Common myeloid progenitor, CD34-positive (primary cell): ENCODE results near the gene ATP6V0E1.
"Not testable (repeated sequence)": the region's sequence is repeated elsewhere in the genome, so short reads cannot be mapped to it uniquely, and the experiment has no call there.

Experiments used
- CTCF ChIA-PET: fragments of 350-600 bp; sonication (Branson Sonifier 250); formaldehyde crosslinking; loops from one replicate; lab custom pipeline; 2021; ENCODE audit warnings: antibody characterized with exemption; lab: Charles Lee
- POLR2A ChIA-PET: fragments of 350-600 bp; sonication (Branson Sonifier 250); formaldehyde crosslinking; loops from one replicate; lab custom pipeline; 2021; ENCODE audit warnings: antibody characterized with exemption; lab: Charles Lee
- DNase-seq, 3 donors: peaks; one replicate each; pipeline versions ENCODE4 v3.0.0 to v3.0.0-alpha.2; 2013
- H3K27ac ChIP-seq, 2 experiments: 1 replicate in 1 of 2; 2 replicates in 1 of 2; pipeline ENCODE4 v1.7.0; 2013; ENCODE audit warnings: inconsistent platforms in 2 of 2, low read length in 2 of 2, mild to moderate bottlenecking in 2 of 2, low read depth in 1 of 2, moderate library complexity in 1 of 2; ENCODE audit not compliant: severe bottlenecking in 2 of 2, insufficient read depth in 1 of 2, poor library complexity in 1 of 2
- H3K27me3 ChIP-seq, 5 experiments: replicated peaks in 2 of 5; 1 replicate in 3 of 5; 2 replicates in 2 of 5; pipeline versions ENCODE4 v1.6.1 to v1.7.0; 2013; ENCODE audit warnings: low read length in 4 of 5, mild to moderate bottlenecking in 2 of 5, moderate library complexity in 2 of 5, inconsistent platforms in 1 of 5; ENCODE audit not compliant: insufficient read depth in 5 of 5, control insufficient read depth in 4 of 5
- H3K36me3 ChIP-seq, 4 experiments: 1 replicate in 2 of 4; 2 replicates in 2 of 4; pipeline versions ENCODE4 v1.6.1 to v1.7.0; 2013; ENCODE audit warnings: low read length in 3 of 4, control low read depth in 1 of 4, mild to moderate bottlenecking in 1 of 4; ENCODE audit not compliant: control insufficient read depth in 4 of 4, insufficient read depth in 4 of 4
- H3K4me1 ChIP-seq, 4 experiments: 1 replicate in 3 of 4; 2 replicates in 1 of 4; pipeline versions ENCODE4 v1.6.1 to v1.7.1; 2013; ENCODE audit warnings: low read length in 3 of 4, mild to moderate bottlenecking in 3 of 4, control low read depth in 1 of 4, inconsistent platforms in 1 of 4, moderate library complexity in 1 of 4; ENCODE audit not compliant: control insufficient read depth in 4 of 4, insufficient read depth in 4 of 4; ENCODE audit errors: control extremely low read depth in 1 of 4
- H3K4me3 ChIP-seq, 7 experiments: 1 replicate in 4 of 7; 2 replicates in 3 of 7; pipeline versions ENCODE4 v1.5.1 to v1.7.0; 2013; ENCODE audit warnings: mild to moderate bottlenecking in 7 of 7, low read length in 6 of 7, moderate library complexity in 6 of 7, inconsistent platforms in 2 of 7, low read depth in 2 of 7, control low read depth in 1 of 7; ENCODE audit not compliant: insufficient read depth in 4 of 7, control insufficient read depth in 1 of 7; ENCODE audit errors: extremely low read depth in 1 of 7
- H3K9me3 ChIP-seq, 5 experiments: 1 replicate in 4 of 5; 2 replicates in 1 of 5; pipeline versions ENCODE4 v1.6.1 to v1.7.1; 2013; ENCODE audit warnings: low read length in 4 of 5, mild to moderate bottlenecking in 2 of 5, inconsistent platforms in 1 of 5, low read depth in 1 of 5, moderate library complexity in 1 of 5; ENCODE audit not compliant: control insufficient read depth in 4 of 5, insufficient read depth in 2 of 5; ENCODE audit errors: control extremely low read depth in 1 of 5
- WGBS: methylation state at CpG from one replicate; pipeline ENCODE4 v1.1.5; 2013; ENCODE audit not compliant: insufficient coverage; 5-methylcytosine and 5-hydroxymethylcytosine counted together

Gene ATP6V0E1

GRCh38 chr5:173047096-173047837 is 63.7 kb downstream of the ATP6V0E1 start:
- not testable (repeated sequence) for H3K9me3 ChIP-seq, H3K4me3 ChIP-seq, H3K27ac ChIP-seq, H3K36me3 ChIP-seq, H3K4me1 ChIP-seq, DNase-seq, H3K27me3 ChIP-seq
- WGBS = 85% methylated on average over 8 of the region's 12 CpGs
- ChIA-PET POLR2A (interaction anchor here (0.6 kb wide), 1 partner anchor 49 kb away, joined by 5 read pairs; no protein-coding TSS in a partner anchor), CTCF (interaction anchor here (2.7 kb wide), 1 partner anchor 8 kb away, joined by 7 read pairs; no protein-coding TSS in a partner anchor)

GRCh38 chr5:173047838-173048105 is 64.2 kb downstream of the ATP6V0E1 start:
- no peak for DNase-seq
- Histone ChIP-seq H3K36me3 (no peaks in the 10 kb centered on the region), H3K4me1 (no peaks in the 10 kb centered on the region), H3K27ac (no peak overlapping the region), H3K27me3 (no peaks in the 10 kb centered on the region), H3K4me3 (no peak overlapping the region), H3K9me3 (no peaks in the 10 kb centered on the region)
- WGBS = 91% methylated on average over 6 of the region's 6 CpGs
- ChIA-PET POLR2A (interaction anchor here (0.6 kb wide), 1 partner anchor 50 kb away, joined by 5 read pairs; no protein-coding TSS in a partner anchor), CTCF (interaction anchor here (2.7 kb wide), 1 partner anchor 9 kb away, joined by 7 read pairs; no protein-coding TSS in a partner anchor)

GRCh38 chr5:173050791-173051190 is 67.2 kb downstream of the ATP6V0E1 start:
- no peak for DNase-seq
- 100% methylated on average over 2 of the region's 2 CpGs for WGBS
- Histone ChIP-seq H3K9me3 (no peaks in the 10 kb centered on the region), H3K4me1 (peaks cover 4 to 15% (median 5%) of the 10 kb centered on the region in 4 experiments), H3K36me3 (no peaks in the 10 kb centered on the region), H3K27ac (no peak overlapping the region), H3K27me3 (no peaks in the 10 kb centered on the region), H3K4me3 (no peak overlapping the region)
- POLR2A ChIA-PET = no interaction called here
- CTCF ChIA-PET = interaction anchor here (1.9 kb wide), 1 partner anchor 9 kb away, joined by 4 read pairs; no protein-coding TSS in a partner anchor

GRCh38 chr5:173051746-173052145 is 68.2 kb downstream of the ATP6V0E1 start:
- Histone ChIP-seq H3K27ac (no peak overlapping the region), H3K36me3 (no peaks in the 10 kb centered on the region), H3K4me3 (no peak overlapping the region), H3K4me1 (peaks cover 4 to 16% (median 6%) of the 10 kb centered on the region in 4 experiments), H3K27me3 (no peaks in the 10 kb centered on the region), H3K9me3 (no peaks in the 10 kb centered on the region)
- WGBS = 85% methylated on average over 1 of the region's 5 CpGs
- CTCF ChIA-PET = interaction anchor here (1.9 kb wide), 1 partner anchor 10 kb away, joined by 4 read pairs; no protein-coding TSS in a partner anchor
- POLR2A ChIA-PET = no interaction called here
- no peak for DNase-seq

GRCh38 chr5:173053041-173053440 is 69.5 kb downstream of the ATP6V0E1 start:
- POLR2A ChIA-PET = no interaction called here
- no peak for DNase-seq
- no peaks in the 10 kb centered on the region for H3K36me3 ChIP-seq
- H3K27me3 ChIP-seq = no peaks in the 10 kb centered on the region
- peaks cover 7 to 24% (median 12%) of the 10 kb centered on the region in 4 experiments for H3K4me1 ChIP-seq
- no peak overlapping the region for H3K4me3 ChIP-seq
- no peak overlapping the region for H3K27ac ChIP-seq
- WGBS = 100% methylated on average over 3 of the region's 3 CpGs
- H3K9me3 ChIP-seq = no peaks in the 10 kb centered on the region
- CTCF ChIA-PET = interaction anchor here (0.9 to 1.0 kb wide), 2 partner anchors 13 to 18 kb away, joined by 3 read pairs; no protein-coding TSS in a partner anchor

GRCh38 chr5:173055042-173055721 is 71.6 kb downstream of the ATP6V0E1 start:
- Histone ChIP-seq H3K4me1 (peaks cover 10 to 27% (median 19%) of the 10 kb centered on the region in 4 experiments), H3K27me3 (no peaks in the 10 kb centered on the region), H3K36me3 (peaks cover 0 to under 1% (median 0%) of the 10 kb centered on the region in 4 experiments), H3K27ac (peak overlapping the region in 1 of 2 experiments; percentile 94), H3K9me3 (no peaks in the 10 kb centered on the region), H3K4me3 (peak overlapping the region in 6 of 7 experiments; percentile 78 to 99 (median 92))
- DNase-seq = no peak
- WGBS = 20% methylated on average over 7 of the region's 10 CpGs
- CTCF ChIA-PET = interaction anchor here (1.5 kb wide), 1 partner anchor 13 kb away, joined by 6 read pairs; no protein-coding TSS in a partner anchor
- POLR2A ChIA-PET = no interaction called here

GRCh38 chr5:173055722-173055982 is 72.1 kb downstream of the ATP6V0E1 start:
- peak overlapping the region in 6 of 7 experiments; percentile 78 to 99 (median 92) for H3K4me3 ChIP-seq
- 2% methylated on average over 6 of the region's 11 CpGs for WGBS
- H3K27ac ChIP-seq = peak overlapping the region in 1 of 2 experiments; percentile 94
- ChIA-PET CTCF (interaction anchor here (1.5 kb wide), 1 partner anchor 14 kb away, joined by 6 read pairs; no protein-coding TSS in a partner anchor), POLR2A (no interaction called here)
- no peaks in the 10 kb centered on the region for H3K27me3 ChIP-seq
- peaks cover 10 to 27% (median 19%) of the 10 kb centered on the region in 4 experiments for H3K4me1 ChIP-seq
- H3K9me3 ChIP-seq = no peaks in the 10 kb centered on the region
- H3K36me3 ChIP-seq = peaks cover 0 to 4% (median 2%) of the 10 kb centered on the region in 4 experiments
- no peak for DNase-seq
